ENCODE results near the gene FAAH.
A peak's percentile ranks its signal among the peaks of the same experiment; 100 is the strongest.

The FAAH gene

DNA sequence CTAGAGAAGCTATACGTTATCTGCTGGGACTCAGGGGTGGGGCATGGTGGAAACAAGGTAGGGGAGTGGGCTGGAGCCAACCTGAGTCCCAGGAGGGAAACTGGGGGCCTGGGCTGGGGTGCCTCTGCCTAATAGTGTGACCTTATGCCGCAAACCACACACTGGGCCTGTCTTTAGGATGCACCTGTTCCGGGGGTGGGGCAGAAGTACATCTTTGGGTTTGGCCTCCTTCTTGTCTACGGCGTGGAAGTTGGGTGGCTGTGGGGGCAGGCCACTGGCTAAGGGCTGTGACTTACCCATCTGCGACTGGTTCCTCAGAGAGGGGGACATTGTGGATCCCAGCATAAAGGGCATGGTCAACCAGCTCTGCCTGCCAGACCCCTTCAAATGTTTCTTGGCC is 44.2 kb downstream of the FAAH start:
- CTCF ChIA-PET = interaction anchor here (1.1 to 1.6 kb wide), 6 partner anchors 9 to 95 kb away, joined by 3 to 8 read pairs (median 4); no protein-coding TSS in a partner anchor
- WGBS (ENCODE audit: insufficient coverage) = 89% methylated on average over 5 of the region's 6 CpGs

GRCh38 chr1:46440478-46440877 is 46.4 kb downstream of the FAAH start:
- ChIA-PET POLR2A (no interaction called here), CTCF (interaction anchor here (1.1 to 2.4 kb wide), 5 partner anchors 11 to 89 kb away, joined by 3 to 13 read pairs (median 4); no protein-coding TSS in a partner anchor)
- H3K4me3 ChIP-seq (ENCODE audit: control insufficient read depth in 1 of 7, extremely low read depth in 1 of 7, insufficient read depth in 4 of 7, low read depth in 2 of 7, low read length in 6 of 7) = no peak overlapping the region
- H3K27me3 ChIP-seq (replicated peaks in 2 of 5; ENCODE audit: control insufficient read depth in 4 of 5, insufficient read depth in 5 of 5, low read length in 4 of 5) = peaks cover 0 to 10% (median 3%) of the 10 kb centered on the region in 5 experiments
- no peak for DNase-seq
- H3K4me1 ChIP-seq (ENCODE audit: control extremely low read depth in 1 of 4, control insufficient read depth in 4 of 4, insufficient read depth in 4 of 4, low read length in 3 of 4) = peaks cover 0 to 25% (median 10%) of the 10 kb centered on the region in 4 experiments
- no peaks in the 10 kb centered on the region for H3K9me3 ChIP-seq (ENCODE audit: control extremely low read depth in 1 of 5, control insufficient read depth in 4 of 5, insufficient read depth in 2 of 5, low read depth in 1 of 5, low read length in 4 of 5)
- WGBS (ENCODE audit: insufficient coverage) = 100% methylated on average over 2 of the region's 2 CpGs
- no peaks in the 10 kb centered on the region for H3K36me3 ChIP-seq (ENCODE audit: control insufficient read depth in 4 of 4, insufficient read depth in 4 of 4, low read length in 3 of 4)
- H3K27ac ChIP-seq (ENCODE audit: insufficient read depth in 1 of 2, low read depth in 1 of 2, low read length in 2 of 2, poor library complexity in 1 of 2, severe bottlenecking in 2 of 2) = no peak overlapping the region

More for the DNA sequence above, 44.2 kb downstream of the FAAH start:
- peaks cover 0 to 25% (median 10%) of the 10 kb centered on the region in 4 experiments for H3K4me1 ChIP-seq (ENCODE audit: control extremely low read depth in 1 of 4, control insufficient read depth in 4 of 4, insufficient read depth in 4 of 4, low read length in 3 of 4)
- peaks cover 0 to 6% (median 3%) of the 10 kb centered on the region in 5 experiments for H3K27me3 ChIP-seq (replicated peaks in 2 of 5; ENCODE audit: control insufficient read depth in 4 of 5, insufficient read depth in 5 of 5, low read length in 4 of 5)
- no peak overlapping the region for H3K4me3 ChIP-seq (ENCODE audit: control insufficient read depth in 1 of 7, extremely low read depth in 1 of 7, insufficient read depth in 4 of 7, low read depth in 2 of 7, low read length in 6 of 7)
- H3K9me3 ChIP-seq (ENCODE audit: control extremely low read depth in 1 of 5, control insufficient read depth in 4 of 5, insufficient read depth in 2 of 5, low read depth in 1 of 5, low read length in 4 of 5) = no peaks in the 10 kb centered on the region
- no peaks in the 10 kb centered on the region for H3K36me3 ChIP-seq (ENCODE audit: control insufficient read depth in 4 of 4, insufficient read depth in 4 of 4, low read length in 3 of 4)
- no peak overlapping the region for H3K27ac ChIP-seq (ENCODE audit: insufficient read depth in 1 of 2, low read depth in 1 of 2, low read length in 2 of 2, poor library complexity in 1 of 2, severe bottlenecking in 2 of 2)
- POLR2A ChIA-PET = no interaction called here
- DNase-seq = peak in 2 of 3 donors; percentile 33 to 72

DNA sequence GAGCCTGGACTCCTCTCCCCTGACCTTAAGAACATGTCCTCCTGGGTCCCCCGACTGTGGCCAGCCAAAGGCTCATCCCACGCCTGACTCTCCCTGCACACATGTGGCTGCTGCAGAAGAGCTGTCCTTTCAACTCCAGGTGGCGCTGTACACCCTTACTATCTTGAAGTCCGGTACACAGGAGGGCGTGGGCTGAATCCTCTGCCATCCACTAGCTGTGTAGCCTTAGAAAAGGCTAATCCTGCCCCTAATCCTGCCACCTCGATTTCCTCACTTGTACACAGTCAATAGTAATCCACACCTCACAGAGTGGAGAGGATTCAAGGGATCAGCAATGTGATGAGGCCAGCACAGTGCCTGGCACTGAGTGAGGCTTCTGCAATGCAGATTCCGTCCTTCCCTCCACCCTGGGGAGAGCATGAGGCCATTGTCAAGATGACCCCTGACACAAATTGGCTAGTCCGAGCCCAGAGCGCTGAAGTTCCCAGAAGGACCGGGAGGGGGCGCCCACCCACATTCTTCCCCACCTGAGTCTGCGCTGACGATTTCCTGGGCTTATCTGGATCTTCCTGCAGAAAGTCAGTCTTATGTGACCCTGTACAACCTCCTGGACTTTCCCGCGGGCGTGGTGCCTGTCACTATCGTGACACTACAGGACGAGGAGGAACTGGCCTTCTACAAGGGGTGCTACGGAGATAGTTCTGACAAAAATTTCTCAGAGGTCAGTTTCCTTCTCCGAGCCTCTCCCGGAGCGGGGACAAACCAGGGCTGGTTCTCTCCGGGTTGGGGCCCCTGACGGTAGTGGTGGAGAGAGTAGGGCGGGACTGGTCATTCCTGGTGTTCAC is 48.4 kb downstream of the FAAH start:
- CTCF ChIA-PET = interaction anchor here (0.9 to 2.4 kb wide), 10 partner anchors 8 to 85 kb away, joined by 3 to 13 read pairs (median 4); no protein-coding TSS in a partner anchor
- H3K4me3 ChIP-seq (ENCODE audit: control insufficient read depth in 1 of 7, extremely low read depth in 1 of 7, insufficient read depth in 4 of 7, low read depth in 2 of 7, low read length in 6 of 7) = peak overlapping the region; percentile 33 to 86 (median 64)
- H3K36me3 ChIP-seq (ENCODE audit: control insufficient read depth in 4 of 4, insufficient read depth in 4 of 4, low read length in 3 of 4) = no peaks in the 10 kb centered on the region
- 8% methylated on average over 19 of the region's 25 CpGs for WGBS (ENCODE audit: insufficient coverage)
- H3K9me3 ChIP-seq (ENCODE audit: control extremely low read depth in 1 of 5, control insufficient read depth in 4 of 5, insufficient read depth in 2 of 5, low read depth in 1 of 5, low read length in 4 of 5) = no peaks in the 10 kb centered on the region
- H3K27ac ChIP-seq (ENCODE audit: insufficient read depth in 1 of 2, low read depth in 1 of 2, low read length in 2 of 2, poor library complexity in 1 of 2, severe bottlenecking in 2 of 2) = peak overlapping the region in 1 of 2 experiments; percentile 62
- DNase-seq = peak; percentile 84 to 90 (median 89)
- POLR2A ChIA-PET = no interaction called here
- peaks cover 2 to 23% (median 12%) of the 10 kb centered on the region in 5 experiments for H3K27me3 ChIP-seq (replicated peaks in 2 of 5; ENCODE audit: control insufficient read depth in 4 of 5, insufficient read depth in 5 of 5, low read length in 4 of 5)
- peaks cover 0 to 21% (median 12%) of the 10 kb centered on the region in 4 experiments for H3K4me1 ChIP-seq (ENCODE audit: control extremely low read depth in 1 of 4, control insufficient read depth in 4 of 4, insufficient read depth in 4 of 4, low read length in 3 of 4)

DNA sequence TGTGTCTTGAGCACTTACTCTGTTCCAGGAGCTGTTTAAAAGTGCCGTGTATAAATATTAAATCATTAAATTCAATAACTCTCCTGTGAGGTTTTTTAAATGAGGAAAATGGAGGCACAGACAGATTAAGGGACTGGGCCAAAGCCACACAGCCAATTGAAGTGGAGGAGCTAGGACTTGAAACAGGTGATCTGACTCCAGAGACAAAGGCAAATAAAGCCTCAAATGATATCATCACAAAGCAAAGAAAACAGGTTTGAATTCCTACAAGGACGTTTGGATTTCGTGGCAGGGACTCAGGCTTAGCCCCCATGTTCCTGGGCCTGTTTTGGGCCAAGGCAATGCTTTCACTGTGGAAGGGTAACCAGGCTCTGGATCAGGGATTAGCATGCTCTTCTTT is 50.3 kb downstream of the FAAH start:
- 98% methylated on average over 2 of the region's 3 CpGs for WGBS (ENCODE audit: insufficient coverage)

DNA sequence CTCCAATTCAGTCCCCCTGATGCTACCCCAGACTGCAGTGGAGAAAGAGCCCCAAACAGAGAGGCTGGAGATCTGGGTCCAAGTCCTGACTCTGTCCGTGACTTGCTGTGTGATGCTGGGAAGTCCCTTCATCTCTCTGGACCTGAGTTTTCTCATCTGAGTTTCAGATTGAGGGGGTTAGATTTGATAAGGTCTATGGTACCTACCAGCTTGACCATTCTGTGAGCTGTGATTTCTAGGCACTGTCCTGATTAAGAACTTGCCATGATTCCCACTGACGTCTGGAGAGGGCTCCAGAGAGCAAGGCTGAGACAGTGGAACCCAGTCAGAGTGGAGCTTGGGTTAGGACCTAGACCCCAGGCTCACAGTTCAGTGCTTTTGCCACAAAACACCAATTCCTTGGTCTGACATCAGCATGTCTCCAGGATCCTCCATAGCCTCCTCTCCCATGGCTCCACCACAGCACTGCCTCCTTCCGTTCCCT is 51.7 kb downstream of the FAAH start:
- 76% methylated on average over 3 of the region's 3 CpGs for WGBS (ENCODE audit: insufficient coverage)
- ChIA-PET POLR2A (no interaction called here), CTCF (interaction anchor here (0.6 to 9.4 kb wide), 13 partner anchors 9 to 240 kb away, joined by 3 to 161 read pairs (median 3); a partner anchor contains a TSS)
- Histone ChIP-seq H3K4me3 (ENCODE audit: control insufficient read depth in 1 of 7, extremely low read depth in 1 of 7, insufficient read depth in 4 of 7, low read depth in 2 of 7, low read length in 6 of 7) (no peak overlapping the region), H3K9me3 (ENCODE audit: control extremely low read depth in 1 of 5, control insufficient read depth in 4 of 5, insufficient read depth in 2 of 5, low read depth in 1 of 5, low read length in 4 of 5) (no peaks in the 10 kb centered on the region), H3K27me3 (replicated peaks in 2 of 5; ENCODE audit: control insufficient read depth in 4 of 5, insufficient read depth in 5 of 5, low read length in 4 of 5) (peaks cover 2 to 56% (median 33%) of the 10 kb centered on the region in 5 experiments), H3K27ac (ENCODE audit: insufficient read depth in 1 of 2, low read depth in 1 of 2, low read length in 2 of 2, poor library complexity in 1 of 2, severe bottlenecking in 2 of 2) (no peak overlapping the region), H3K36me3 (ENCODE audit: control insufficient read depth in 4 of 4, insufficient read depth in 4 of 4, low read length in 3 of 4) (no peaks in the 10 kb centered on the region), H3K4me1 (ENCODE audit: control extremely low read depth in 1 of 4, control insufficient read depth in 4 of 4, insufficient read depth in 4 of 4, low read length in 3 of 4) (peaks cover 0 to 20% (median 14%) of the 10 kb centered on the region in 4 experiments)
- no peak for DNase-seq

More for the DNA sequence above, 50.3 kb downstream of the FAAH start:
- Histone ChIP-seq H3K4me3 (ENCODE audit: control insufficient read depth in 1 of 7, extremely low read depth in 1 of 7, insufficient read depth in 4 of 7, low read depth in 2 of 7, low read length in 6 of 7) (no peak overlapping the region), H3K27me3 (replicated peaks in 2 of 5; ENCODE audit: control insufficient read depth in 4 of 5, insufficient read depth in 5 of 5, low read length in 4 of 5) (peaks cover 2 to 42% (median 27%) of the 10 kb centered on the region in 5 experiments), H3K27ac (ENCODE audit: insufficient read depth in 1 of 2, low read depth in 1 of 2, low read length in 2 of 2, poor library complexity in 1 of 2, severe bottlenecking in 2 of 2) (no peak overlapping the region), H3K36me3 (ENCODE audit: control insufficient read depth in 4 of 4, insufficient read depth in 4 of 4, low read length in 3 of 4) (no peaks in the 10 kb centered on the region), H3K4me1 (ENCODE audit: control extremely low read depth in 1 of 4, control insufficient read depth in 4 of 4, insufficient read depth in 4 of 4, low read length in 3 of 4) (peaks cover 0 to 20% (median 14%) of the 10 kb centered on the region in 4 experiments), H3K9me3 (ENCODE audit: control extremely low read depth in 1 of 5, control insufficient read depth in 4 of 5, insufficient read depth in 2 of 5, low read depth in 1 of 5, low read length in 4 of 5) (no peaks in the 10 kb centered on the region)
- POLR2A ChIA-PET = interaction anchor here (1.0 kb wide), 1 partner anchor 10 kb away, joined by 3 read pairs; no protein-coding TSS in a partner anchor
- CTCF ChIA-PET = interaction anchor here (1.0 to 9.4 kb wide), 10 partner anchors 8 to 241 kb away, joined by 3 to 161 read pairs (median 4); a partner anchor contains a TSS
- no peak for DNase-seq

DNA sequence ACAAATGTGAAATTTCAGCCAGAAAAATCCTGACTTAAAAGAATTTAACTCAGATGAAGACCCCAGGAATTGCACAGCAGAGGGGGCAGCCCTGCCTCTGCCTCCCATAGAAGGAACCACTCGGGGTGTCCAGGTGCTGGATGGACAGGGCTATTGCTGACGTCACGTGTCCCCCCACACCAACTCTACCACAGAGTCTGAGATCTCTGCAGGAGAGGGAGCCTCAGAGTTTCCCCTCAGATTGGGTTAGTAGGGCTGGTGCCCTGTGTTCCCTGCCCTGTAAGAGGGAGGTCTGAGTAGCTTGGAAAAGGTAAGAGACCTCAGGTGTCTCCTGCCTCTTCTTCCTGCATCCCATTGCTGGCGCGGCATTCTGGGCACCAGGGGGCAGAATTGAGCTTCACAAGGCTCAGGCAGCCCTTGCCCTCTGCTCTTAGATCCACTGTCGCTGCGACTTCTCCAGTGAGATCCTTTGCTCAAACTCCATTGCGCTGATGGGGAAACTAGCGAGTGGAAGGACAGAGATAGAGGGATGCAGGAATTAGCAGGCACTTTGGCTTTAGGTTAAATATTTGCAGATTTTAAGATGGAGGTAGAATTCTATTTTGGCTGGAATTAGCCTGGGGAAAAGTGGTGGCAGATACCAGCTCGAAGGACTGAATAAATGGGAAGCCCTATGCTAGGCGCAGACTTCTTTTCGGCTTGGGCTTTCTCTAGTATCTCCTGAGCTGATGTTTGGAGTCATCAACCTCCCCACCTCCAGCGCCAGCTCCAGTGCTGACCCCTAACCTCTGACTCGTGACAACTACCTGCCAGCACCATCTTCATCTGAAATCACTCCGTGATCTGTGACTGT is 52.8 kb downstream of the FAAH start:
- 17% methylated on average over 10 of the region's 15 CpGs for WGBS (ENCODE audit: insufficient coverage)
- H3K27ac ChIP-seq (ENCODE audit: insufficient read depth in 1 of 2, low read depth in 1 of 2, low read length in 2 of 2, poor library complexity in 1 of 2, severe bottlenecking in 2 of 2) = no peak overlapping the region
- DNase-seq = peak; percentile 74 to 84 (median 83)
- no peaks in the 10 kb centered on the region for H3K36me3 ChIP-seq (ENCODE audit: control insufficient read depth in 4 of 4, insufficient read depth in 4 of 4, low read length in 3 of 4)
- POLR2A ChIA-PET = no interaction called here
- H3K9me3 ChIP-seq (ENCODE audit: control extremely low read depth in 1 of 5, control insufficient read depth in 4 of 5, insufficient read depth in 2 of 5, low read depth in 1 of 5, low read length in 4 of 5) = no peaks in the 10 kb centered on the region
- no peak overlapping the region for H3K4me3 ChIP-seq (ENCODE audit: control insufficient read depth in 1 of 7, extremely low read depth in 1 of 7, insufficient read depth in 4 of 7, low read depth in 2 of 7, low read length in 6 of 7)
- peaks cover 0 to 20% (median 14%) of the 10 kb centered on the region in 4 experiments for H3K4me1 ChIP-seq (ENCODE audit: control extremely low read depth in 1 of 4, control insufficient read depth in 4 of 4, insufficient read depth in 4 of 4, low read length in 3 of 4)
- CTCF ChIA-PET = interaction anchor here (0.8 to 9.4 kb wide), 22 partner anchors 8 to 279 kb away, joined by 3 to 161 read pairs (median 4); partner anchors contain the start of gene MKNK1
- H3K27me3 ChIP-seq (replicated peaks in 2 of 5; ENCODE audit: control insufficient read depth in 4 of 5, insufficient read depth in 5 of 5, low read length in 4 of 5) = peaks cover 2 to 66% (median 38%) of the 10 kb centered on the region in 5 experiments
